HepG2 (cell line): ENCODE measurements around the gene FXYD5. TPM values are rescaled to one million over a fixed set of nuclear protein-coding genes. Genes with fewer than 3 reads are reported as not detected.

Experiments used
- ARID4A ChIP-seq: sonication (generic); formaldehyde crosslinking; IDR thresholded peaks from 2 replicates; pipeline ENCODE4 v1.5.0; 2020; ENCODE audit warnings: mild to moderate bottlenecking, missing genetic modification reagents, borderline replicate concordance
- CEBPG ChIP-seq: IDR thresholded peaks from 2 replicates; pipeline ENCODE4 v1.6.1; 2016
- HES4 ChIP-seq: sonication (generic); formaldehyde crosslinking; IDR thresholded peaks from 2 replicates; pipeline ENCODE4 v1.9.0; 2021; ENCODE audit warnings: mild to moderate bottlenecking, missing genetic modification reagents, borderline replicate concordance
- HNF4A ChIP-seq: sonication (generic); formaldehyde crosslinking; IDR thresholded peaks from 2 replicates; pipeline ENCODE4 v1.4.0; 2020; ENCODE audit warnings: missing genetic modification reagents
- KAT8 ChIP-seq: IDR thresholded peaks from 2 replicates; pipeline ENCODE4 v1.6.1; 2016; ENCODE audit warnings: missing genetic modification reagents, missing compliant biosample characterization
- MBD4 ChIP-seq: IDR thresholded peaks from 2 replicates; pipeline ENCODE4 v1.6.1; 2012; ENCODE audit warnings: low read length, inconsistent platforms, borderline replicate concordance
- MYNN ChIP-seq: sonication (generic); formaldehyde crosslinking; IDR thresholded peaks from 2 replicates; pipeline ENCODE4 v1.4.0; 2020; ENCODE audit warnings: mild to moderate bottlenecking, low read depth, missing genetic modification reagents
- PAF1 ChIP-seq: IDR thresholded peaks from 2 replicates; pipeline ENCODE4 v1.6.1; 2016; ENCODE audit warnings: missing genetic modification reagents, missing compliant biosample characterization
- PRPF4 ChIP-seq: fragments of 200-400 bp; formaldehyde crosslinking; IDR thresholded peaks from 2 replicates; pipeline ENCODE4 v1.6.1; 2016; ENCODE audit warnings: low read length, low read depth; ENCODE audit not compliant: poor library complexity, severe bottlenecking
- RXRA ChIP-seq: sonication (generic); formaldehyde crosslinking; IDR thresholded peaks from 2 replicates; pipeline ENCODE4 v1.5.1; 2020; ENCODE audit warnings: missing genetic modification reagents
- SKI ChIP-seq: fragments of 450-650 bp; IDR thresholded peaks from one replicate; pipeline ENCODE4 v1.6.1; 2018; ENCODE audit warnings: mild to moderate bottlenecking; ENCODE audit not compliant: partially characterized antibody
- SNAPC5 ChIP-seq: sonication (generic); formaldehyde crosslinking; IDR thresholded peaks from 2 replicates; pipeline ENCODE4 v1.8.1; 2023; ENCODE audit warnings: mild to moderate bottlenecking, missing genetic modification reagents, borderline replicate concordance
- SP2 ChIP-seq: sonication (generic); formaldehyde crosslinking; IDR thresholded peaks from 2 replicates; pipeline ENCODE4 v1.5.1; 2020; ENCODE audit warnings: mild to moderate bottlenecking, missing genetic modification reagents
- SRSF1 ChIP-seq: fragments of 200-400 bp; formaldehyde crosslinking; optimal IDR thresholded peaks from 2 replicates; pipeline ENCODE3; 2017; ENCODE audit warnings: mild to moderate bottlenecking, low read depth, low read length, moderate library complexity
- XRCC5 ChIP-seq: fragments of 200-400 bp; formaldehyde crosslinking; optimal IDR thresholded peaks from 2 replicates; pipeline ENCODE3; 2017; ENCODE audit warnings: mild to moderate bottlenecking, low read length
- YEATS2 ChIP-seq: sonication (generic); formaldehyde crosslinking; IDR thresholded peaks from 2 replicates; pipeline ENCODE4 v1.4.0; 2020; ENCODE audit warnings: missing genetic modification reagents, borderline replicate concordance
- ZBTB49 ChIP-seq: sonication (generic); formaldehyde crosslinking; IDR thresholded peaks from 2 replicates; pipeline ENCODE4 v1.4.0; 2020; ENCODE audit warnings: missing genetic modification reagents, borderline replicate concordance
- ZIK1 ChIP-seq: sonication (generic); formaldehyde crosslinking; IDR thresholded peaks from 2 replicates; pipeline ENCODE4 v1.5.0; 2020; ENCODE audit warnings: mild to moderate bottlenecking, low read depth, missing genetic modification reagents, borderline replicate concordance
- ZNF207 ChIP-seq: fragments of 450-650 bp; IDR thresholded peaks from 2 replicates; pipeline ENCODE4 v1.6.1; 2016; ENCODE audit warnings: antibody characterized with exemption, borderline replicate concordance
- ZNF275 ChIP-seq: sonication (generic); formaldehyde crosslinking; IDR thresholded peaks from 2 replicates; pipeline ENCODE4 v1.8.0; 2022; ENCODE audit warnings: missing genetic modification reagents, mild to moderate bottlenecking, inconsistent platforms, borderline replicate concordance
- ZNF660 ChIP-seq: sonication (generic); formaldehyde crosslinking; IDR thresholded peaks from 2 replicates; pipeline ENCODE4 v1.5.1; 2020; ENCODE audit warnings: mild to moderate bottlenecking, low read depth, missing genetic modification reagents, borderline replicate concordance
- ZNF670 ChIP-seq: sonication (generic); formaldehyde crosslinking; IDR thresholded peaks from 2 replicates; pipeline ENCODE4 v1.8.0; 2022; ENCODE audit warnings: mild to moderate bottlenecking, missing genetic modification reagents, borderline replicate concordance
- ZNF761 ChIP-seq: sonication (generic); formaldehyde crosslinking; conservative IDR thresholded peaks from 2 replicates; pipeline ENCODE4 v1.4.0; 2020; ENCODE audit warnings: mild to moderate bottlenecking, missing genetic modification reagents
- polyA plus RNA-seq, 8 experiments: library from polyadenylated mRNA; depleted of rRNA in 3 of 8; stranded (reverse) in 7 of 8; unstranded in 1 of 8; fragments of >200 nt; fragmentation: Illumina TruSeq in 4 of 8; extraction: Trizol in 4 of 8; gene quantifications; 2 replicates each; pipeline versions ENCODE4 v1.2.1 to v1.2.3, GENCODE V29; 2011 to 2016; ENCODE audit warnings: low read depth in 4 of 8, missing spikeins in 1 of 8, mixed read lengths in 1 of 8; ENCODE audit not compliant: insufficient read depth in 1 of 8
- total RNA-seq, 5 experiments: library from RNA; depleted of rRNA; stranded (reverse); fragments of >200 nt; fragmentation: Illumina TruSeq; extraction: Trizol; gene quantifications; 2 replicates each; pipeline ENCODE4 v1.2.3, GENCODE V29; 2016; ENCODE audit warnings: low read depth in 1 of 5

The FXYD5 gene
- total and polyA plus RNA-seq, 2 of the 13 experiments (the other 11 are each of a cell fraction or from before 2014, with no cell fraction given) = 0.65 TPM; not detected in 1

GRCh38 chr19:35136977-35137702, 17.4 kb upstream of the FXYD5 start (continued):
- TF ChIP-seq ZNF275 (CRISPR knock-in tag) (no peak), ZNF670 (CRISPR knock-in tag) (0 out of 2 replicates have a peak, but pooled peaks have one; percentile 29), KAT8 (CRISPR knock-in tag) (no peak), SP2 (no peak), SKI (peak; percentile 95), ARID4A (no peak; the same call in 1 of the 2 replicates), YEATS2 (CRISPR knock-in tag) (no peak), HES4 (CRISPR knock-in tag) (no peak), MBD4 (no peak), SNAPC5 (CRISPR knock-in tag) (no peak), RXRA (CRISPR knock-in tag) (peak; percentile 51; the same call in 1 of the 2 replicates), ZNF660 (CRISPR knock-in tag) (no peak), PAF1 (CRISPR knock-in tag) (no peak), CEBPG (CRISPR knock-in tag) (peak; percentile 41; the same call in 1 of the 2 replicates), ZNF207 (no peak), PRPF4 (no peak), MYNN (CRISPR knock-in tag) (no peak), SRSF1 (no peak), ZIK1 (CRISPR knock-in tag) (no peak; the same call in 1 of the 2 replicates), XRCC5 (no peak), ZNF761 (CRISPR knock-in tag) (no peak), HNF4A (peak; percentile 58; the same call in 1 of the 2 replicates), ZBTB49 (no peak)
